Measurements from ENCODE around the gene PPOX. TPM values are rescaled to one million over a fixed set of nuclear protein-coding genes. Genes with fewer than 3 reads are reported as not detected.

Gene PPOX
- total RNA-seq, 1 experiment from 2014 or later, result 23.1 TPM

- peaks cover 8% of the 10 kb centered on the region; the same call in 1 of the 2 replicates for H3F3A ChIP-seq (ENCODE audit: insufficient read depth, low read depth)
- no peaks in the 10 kb centered on the region for H3K9me3 ChIP-seq (ENCODE audit: insufficient read depth, low read depth)
- TF ChIP-seq CTCF (conservative IDR thresholded peaks at IDR 0.05), result no peak
- no peak for TF ChIP-seq EZH2 (IDR thresholded peaks at IDR 0.05; ENCODE audit: low read depth)
- CTCF ChIA-PET, result no interaction called here
- peaks cover 14% of the 10 kb centered on the region for H3K79me2 ChIP-seq (ENCODE audit: low read depth)
- POLR2A ChIA-PET (ENCODE audit: unreplicated experiment), result no interaction called here
- no peaks in the 10 kb centered on the region for H4K20me1 ChIP-seq (ENCODE audit: insufficient read depth)
- intact Hi-C loops (cut with micrococcal nuclease; ENCODE audit: unreplicated experiment), result no loop called here
- no peaks in the 10 kb centered on the region for H3K9me2 ChIP-seq (ENCODE audit: insufficient read depth)
- no peaks in the 10 kb centered on the region for H3K27me3 ChIP-seq (ENCODE audit: insufficient read depth, low read depth)
- H3K4me3 ChIP-seq, result no peak overlapping the region
- H3K4me1 ChIP-seq (replicated peaks; ENCODE audit: insufficient read depth), result peaks cover 15% of the 10 kb centered on the region
- DNase-seq, result no peak
- BruUV-seq (replicated peaks), result no TSS peak
- H3K4me2 ChIP-seq, result no peak overlapping the region
- H2AFZ ChIP-seq, result no peak overlapping the region
- H3K27ac ChIP-seq, result no peak overlapping the region
- peaks cover 11% of the 10 kb centered on the region for H3K36me3 ChIP-seq (ENCODE audit: low read depth)
Observed at GRCh38 chr1:161173711-161174110, 7.5 kb downstream of the PPOX start.

- no peak overlapping the region for H2AFZ ChIP-seq
- intact Hi-C loops (cut with micrococcal nuclease; ENCODE audit: unreplicated experiment), result no loop called here
- peaks cover 11% of the 10 kb centered on the region for H3K36me3 ChIP-seq (ENCODE audit: low read depth)
- no peak overlapping the region for H3K4me3 ChIP-seq
- H3K27ac ChIP-seq, result no peak overlapping the region
- H3K27me3 ChIP-seq (ENCODE audit: insufficient read depth, low read depth), result no peaks in the 10 kb centered on the region
- no peaks in the 10 kb centered on the region for H3K9me2 ChIP-seq (ENCODE audit: insufficient read depth)
- ChIA-PET CTCF (no interaction called here), POLR2A (ENCODE audit: unreplicated experiment) (no interaction called here)
- H3K9me3 ChIP-seq (ENCODE audit: insufficient read depth, low read depth), result no peaks in the 10 kb centered on the region
- H3F3A ChIP-seq (ENCODE audit: insufficient read depth, low read depth), result peaks cover 9% of the 10 kb centered on the region; the same call in 1 of the 2 replicates
- H3K79me2 ChIP-seq (ENCODE audit: low read depth), result peaks cover 14% of the 10 kb centered on the region
- peaks cover 15% of the 10 kb centered on the region for H3K4me1 ChIP-seq (replicated peaks; ENCODE audit: insufficient read depth)
- TF ChIP-seq CTCF (conservative IDR thresholded peaks at IDR 0.05) (no peak), EZH2 (IDR thresholded peaks at IDR 0.05; ENCODE audit: low read depth) (no peak)
- no peak overlapping the region for H3K4me2 ChIP-seq
- no peak for DNase-seq
- BruUV-seq (replicated peaks), result no TSS peak
- H4K20me1 ChIP-seq (ENCODE audit: insufficient read depth), result no peaks in the 10 kb centered on the region
Observed at GRCh38 chr1:161174911-161175310, 8.7 kb downstream of the PPOX start.

GRCh38 chr1:161175771-161176453, 9.7 kb downstream of the PPOX start:
- Histone ChIP-seq H3K9me3 (ENCODE audit: insufficient read depth, low read depth) (no peaks in the 10 kb centered on the region), H3K27me3 (ENCODE audit: insufficient read depth, low read depth) (no peaks in the 10 kb centered on the region), H4K20me1 (ENCODE audit: insufficient read depth) (no peaks in the 10 kb centered on the region), H3K36me3 (ENCODE audit: low read depth) (peaks cover 11% of the 10 kb centered on the region), H2AFZ (no peak overlapping the region), H3K27ac (no peak overlapping the region), H3K4me3 (peak overlapping the region; percentile 83), H3K4me2 (peak overlapping the region; percentile 85), H3K4me1 (replicated peaks; ENCODE audit: insufficient read depth) (peaks cover 15% of the 10 kb centered on the region), H3K79me2 (ENCODE audit: low read depth) (peaks cover 14% of the 10 kb centered on the region), H3F3A (ENCODE audit: insufficient read depth, low read depth) (peaks cover 15% of the 10 kb centered on the region; the same call in 1 of the 2 replicates), H3K9me2 (ENCODE audit: insufficient read depth) (no peaks in the 10 kb centered on the region)
- ChIA-PET POLR2A (ENCODE audit: unreplicated experiment) (interaction anchor here (0.6 kb wide), 1 partner anchor 28 kb away, joined by 4 read pairs; no protein-coding TSS in a partner anchor), CTCF (interaction anchor here (0.5 kb wide), 1 partner anchor 13 kb away, joined by 3 read pairs; no protein-coding TSS in a partner anchor)
- no peak for TF ChIP-seq CTCF (conservative IDR thresholded peaks at IDR 0.05)
- TF ChIP-seq EZH2 (IDR thresholded peaks at IDR 0.05; ENCODE audit: low read depth), result no peak
- TSS peak; percentile 48 for BruUV-seq (replicated peaks)
- no peak for DNase-seq
- intact Hi-C loops (cut with micrococcal nuclease; ENCODE audit: unreplicated experiment), result no loop called here
